Measurements from ENCODE around the gene NFAT5.
A peak's percentile ranks its signal among the peaks of the same experiment; 100 is the strongest.
"Not testable (repeated sequence)": the region's sequence is repeated elsewhere in the genome, so short reads cannot be mapped to it uniquely, and the experiment has no call there.

The NFAT5 gene

DNA sequence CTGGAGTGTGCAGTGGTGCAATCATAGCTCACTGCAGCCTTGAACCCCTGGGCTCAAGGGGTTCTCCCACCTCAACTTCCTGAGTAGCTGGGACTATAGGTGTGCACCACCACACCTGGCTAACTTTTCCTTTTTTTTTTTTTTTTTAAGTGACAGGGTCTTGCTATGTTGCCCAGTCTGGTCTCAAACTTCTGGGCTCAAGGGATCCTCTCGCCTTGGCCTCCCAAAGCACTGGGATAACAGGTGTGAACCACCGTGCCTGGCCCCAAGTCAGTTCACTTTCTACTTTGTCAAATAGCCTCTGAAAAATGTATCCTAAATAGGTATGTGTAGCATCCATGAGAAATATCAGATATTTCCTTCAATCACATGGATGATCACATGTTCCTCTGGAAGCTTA, 9.9 kb upstream of the NFAT5 start:
- no peak for DNase-seq

DNA sequence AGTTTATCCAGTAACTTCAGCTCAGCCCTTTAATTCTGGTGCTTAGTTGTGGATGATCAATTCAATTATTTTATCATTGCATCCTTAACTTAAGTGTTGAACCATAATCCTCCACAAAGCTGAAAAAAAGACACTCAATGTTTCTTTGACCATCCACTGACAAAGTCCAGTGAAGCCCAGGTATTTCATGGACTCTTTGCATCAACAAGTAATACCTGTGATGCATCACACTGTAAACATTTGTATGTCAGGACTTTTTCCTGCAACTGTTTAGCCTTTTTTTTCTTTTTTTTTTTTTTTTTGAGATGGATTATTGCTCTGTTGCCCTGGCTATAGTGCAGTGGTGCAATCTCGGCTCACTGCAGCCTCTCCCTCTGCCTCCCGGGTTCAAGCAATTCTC, 6.6 kb upstream of the NFAT5 start:
- no peak for DNase-seq

DNA sequence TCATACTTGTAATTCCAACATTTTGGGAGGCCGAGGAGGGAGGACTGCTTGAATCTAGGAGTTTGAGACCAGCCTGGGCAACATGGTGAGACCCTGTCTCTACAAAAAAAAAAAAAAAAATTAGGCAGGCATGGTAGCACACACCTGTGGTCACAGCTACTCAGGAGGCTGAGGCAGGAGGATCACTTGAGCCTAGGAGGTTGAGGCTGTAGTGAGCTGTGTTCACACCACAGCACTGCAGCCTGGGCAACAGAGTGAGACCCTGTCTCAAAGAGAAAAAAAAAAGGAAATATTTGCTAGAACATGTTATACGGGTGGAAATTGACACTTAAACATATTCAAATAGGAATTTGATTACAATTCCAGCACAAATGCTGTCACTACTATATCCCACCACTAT, 4.4 kb upstream of the NFAT5 start:
- not testable (repeated sequence) for DNase-seq

DNA sequence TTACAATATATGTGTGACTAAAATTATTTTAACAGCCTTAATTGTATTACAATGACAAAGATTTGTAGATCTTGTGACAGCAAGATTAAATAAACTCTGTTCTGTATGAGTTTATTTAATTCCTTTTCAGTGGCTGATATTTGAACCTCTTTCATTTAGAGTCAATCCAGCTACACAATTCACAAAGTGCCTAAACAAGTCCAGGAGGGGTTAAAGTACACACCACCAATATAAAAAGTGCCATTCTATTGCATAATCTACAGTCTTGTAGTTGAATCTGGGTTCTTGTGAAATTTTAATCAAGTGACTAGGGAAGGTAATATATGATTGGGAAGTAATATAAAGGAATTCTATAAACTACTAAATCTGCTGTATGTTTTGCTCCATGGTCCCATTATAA, 3.9 kb upstream of the NFAT5 start:
- no peak for DNase-seq

DNA sequence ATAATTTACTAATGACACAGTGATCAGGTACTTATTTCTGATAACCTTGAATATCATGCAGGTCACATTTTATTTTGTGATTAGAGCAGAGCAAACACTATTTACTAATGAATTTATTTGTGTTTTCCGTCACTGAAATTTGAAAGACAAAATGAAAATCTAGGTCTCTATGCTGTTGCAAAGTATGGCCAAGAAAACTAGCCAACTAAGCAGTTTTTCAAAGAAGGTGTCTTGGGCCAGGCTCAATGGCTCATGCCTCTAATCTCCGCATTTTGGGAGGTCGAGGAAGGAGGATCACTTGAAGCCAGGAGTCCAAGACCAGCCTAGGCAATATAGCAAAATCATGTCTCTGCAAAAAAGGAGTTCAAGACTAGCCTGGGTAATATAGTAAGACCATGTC, 3.0 kb upstream of the NFAT5 start:
- no peak for DNase-seq

DNA sequence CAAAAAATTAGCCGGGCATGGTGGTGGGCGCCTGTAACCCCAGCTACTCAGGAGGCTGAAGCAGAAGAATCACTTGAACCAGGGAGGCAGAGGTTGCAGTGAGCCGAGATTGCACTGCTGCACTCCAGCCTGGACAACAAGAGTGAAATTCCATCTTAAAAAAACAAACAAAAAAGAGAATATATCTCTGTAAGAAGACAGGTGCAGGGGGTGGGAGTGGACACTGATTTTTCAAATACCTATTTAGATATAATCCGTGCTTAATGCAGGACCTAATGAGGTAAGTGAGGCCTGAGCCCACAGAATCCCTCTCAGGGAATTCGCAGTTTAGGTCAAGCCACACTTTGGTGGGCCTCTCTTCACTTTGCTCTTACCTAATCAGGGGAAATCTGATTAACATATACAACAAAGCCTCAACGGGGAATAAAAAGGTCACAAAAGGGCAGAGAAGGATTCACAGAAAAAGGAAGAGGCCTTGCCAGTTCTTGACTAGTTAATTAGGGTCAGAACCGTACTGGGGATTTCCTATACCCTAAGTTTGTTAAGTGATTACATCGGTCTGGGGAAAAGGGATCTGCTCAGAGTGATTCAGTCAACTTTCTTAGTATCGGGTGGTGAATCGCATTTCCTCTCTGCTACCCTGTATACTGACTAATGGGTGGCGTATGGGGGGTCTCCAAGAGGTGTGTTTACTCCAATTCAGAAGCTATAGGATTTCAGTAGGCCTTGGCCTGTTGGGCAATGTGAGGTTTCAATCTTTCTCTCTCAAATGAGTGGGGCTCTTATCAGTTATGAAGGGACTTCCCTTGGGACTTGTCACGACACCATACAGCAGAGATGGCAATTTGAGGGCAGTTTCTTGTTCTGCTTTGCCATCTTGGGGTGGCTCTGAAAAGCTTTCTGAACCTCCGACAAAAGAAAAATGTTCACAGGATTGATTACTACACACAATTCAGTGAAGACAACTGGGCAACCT, 1.9 kb upstream of the NFAT5 start:
- no peak for DNase-seq

DNA sequence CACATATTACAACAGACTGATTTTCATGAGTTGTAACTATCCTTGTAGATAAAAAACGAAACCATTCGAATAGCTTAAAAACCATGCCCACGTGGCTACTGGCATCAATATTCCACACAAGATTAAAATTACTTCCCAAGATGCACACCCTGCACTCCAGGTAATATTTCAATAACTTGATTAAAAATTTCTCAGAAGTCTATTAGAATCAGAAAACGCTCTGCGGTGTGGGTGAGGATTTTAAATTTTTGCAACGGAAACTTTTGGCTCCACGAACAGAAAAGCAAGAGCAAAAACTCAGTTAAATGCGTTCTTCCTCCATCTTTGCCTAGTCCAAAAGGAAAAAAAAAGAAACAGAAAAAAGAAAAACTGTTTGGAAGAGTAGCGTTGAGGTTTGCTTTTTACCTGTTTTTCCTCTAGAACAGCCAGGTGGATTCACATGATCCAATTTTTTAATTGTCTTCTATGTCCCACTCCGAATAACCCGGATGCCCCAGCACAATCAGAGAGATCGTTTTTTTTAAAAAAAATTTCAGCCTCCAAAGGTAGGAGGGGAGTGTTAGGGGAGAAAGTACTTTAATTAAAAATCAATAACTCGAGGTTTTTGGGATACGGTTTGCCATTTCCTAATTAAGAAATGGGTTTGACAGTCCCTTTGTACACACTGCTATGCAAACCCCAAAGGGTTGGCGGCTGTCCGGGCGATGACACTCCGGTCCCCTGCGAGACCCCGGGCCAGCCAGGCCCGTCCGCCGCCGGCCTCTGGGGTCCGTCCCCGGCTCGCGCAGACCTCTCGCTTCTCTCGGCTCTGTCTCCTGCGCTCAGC, 708 bp upstream of the NFAT5 start:
- DNase-seq, result no peak

DNA sequence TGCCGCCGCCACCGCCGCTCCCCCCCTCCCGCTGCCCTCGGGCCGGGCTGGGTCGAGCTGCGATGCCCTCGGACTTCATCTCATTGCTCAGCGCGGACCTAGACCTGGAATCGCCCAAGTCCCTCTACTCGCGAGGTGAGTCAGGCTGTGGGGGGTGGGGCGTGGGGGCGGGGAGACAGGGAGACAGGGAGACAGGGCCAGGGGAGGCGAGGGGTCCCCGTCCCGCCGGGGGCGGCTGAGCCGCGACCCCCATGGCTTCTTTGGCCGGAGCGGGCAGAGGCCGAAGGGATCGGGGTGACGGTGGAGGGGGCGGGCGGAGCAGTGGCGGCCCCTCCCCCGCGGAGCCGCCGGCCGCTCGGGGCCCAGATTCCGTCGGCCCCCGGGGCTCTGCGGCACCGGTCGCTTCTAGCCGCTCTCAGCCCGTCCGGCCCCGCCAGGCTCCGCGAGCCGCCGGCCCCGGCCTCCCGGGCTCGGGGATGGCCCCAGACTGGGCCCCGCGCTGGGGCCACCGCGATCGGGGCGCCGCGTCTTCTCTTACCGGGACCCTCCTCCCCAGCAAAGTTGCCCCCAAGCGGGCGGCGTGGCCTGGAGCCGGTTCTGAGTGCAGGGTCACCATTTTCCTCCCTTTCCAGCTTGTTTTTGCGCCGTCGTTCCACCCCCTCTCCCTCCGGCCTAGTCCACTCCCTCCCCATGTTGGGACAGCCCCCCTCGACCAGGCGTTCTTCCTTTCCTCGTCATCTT, 644 bp downstream of the NFAT5 start:
- DNase-seq, result peak; percentile 39

DNA sequence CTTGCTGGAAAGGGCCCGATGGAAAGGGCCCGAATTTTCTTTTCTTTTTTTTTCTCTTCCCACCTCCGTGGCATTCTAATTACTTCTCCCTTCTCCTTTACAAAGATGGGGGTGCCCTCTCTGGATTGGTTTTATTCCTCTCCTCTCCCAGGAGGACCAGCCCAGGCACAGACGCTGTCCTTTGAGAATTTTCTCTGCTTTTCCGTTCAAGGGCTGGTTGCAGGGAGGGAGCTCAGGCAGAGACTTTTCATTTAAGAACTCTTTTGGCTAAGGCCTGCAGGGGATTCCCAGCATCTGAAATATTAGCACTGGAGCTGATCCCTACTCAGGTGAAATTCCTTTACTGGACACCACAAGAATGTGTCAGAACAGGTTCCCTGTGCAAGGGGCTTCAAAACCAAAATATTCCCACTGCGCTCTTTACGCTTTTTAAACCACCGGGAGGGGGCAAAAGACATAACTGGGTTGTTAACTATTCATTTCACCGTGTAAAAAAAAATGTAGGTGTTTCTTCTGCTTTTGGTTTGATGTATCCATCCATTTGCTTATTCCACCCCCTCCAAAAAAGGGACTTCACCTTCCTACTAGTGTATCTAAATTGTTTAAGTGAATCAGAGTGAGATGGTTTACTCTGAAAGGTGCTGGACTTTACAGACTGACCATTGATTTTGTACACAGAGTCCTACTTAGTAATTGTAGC, 1.4 kb downstream of the NFAT5 start:
- DNase-seq, result peak; percentile 5

DNA sequence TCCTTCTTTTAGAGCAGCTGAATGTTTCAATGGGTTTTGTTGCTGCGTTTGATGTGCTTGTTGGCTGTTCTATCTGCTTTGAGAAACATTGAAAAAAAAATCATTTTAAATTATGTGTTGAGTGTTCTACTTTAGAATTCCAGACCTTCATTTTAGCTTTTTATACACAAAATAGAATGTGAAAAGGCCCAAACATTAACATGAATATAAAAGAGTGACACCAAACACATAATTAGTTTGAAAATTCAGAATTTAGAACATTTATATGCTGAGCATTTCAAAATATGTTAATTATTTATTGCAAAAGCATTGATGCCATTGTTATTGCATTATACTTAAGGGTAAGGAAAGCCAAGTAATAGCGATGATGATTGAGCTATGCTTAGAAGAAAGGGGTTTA, 2.9 kb downstream of the NFAT5 start:
- no peak for DNase-seq

DNA sequence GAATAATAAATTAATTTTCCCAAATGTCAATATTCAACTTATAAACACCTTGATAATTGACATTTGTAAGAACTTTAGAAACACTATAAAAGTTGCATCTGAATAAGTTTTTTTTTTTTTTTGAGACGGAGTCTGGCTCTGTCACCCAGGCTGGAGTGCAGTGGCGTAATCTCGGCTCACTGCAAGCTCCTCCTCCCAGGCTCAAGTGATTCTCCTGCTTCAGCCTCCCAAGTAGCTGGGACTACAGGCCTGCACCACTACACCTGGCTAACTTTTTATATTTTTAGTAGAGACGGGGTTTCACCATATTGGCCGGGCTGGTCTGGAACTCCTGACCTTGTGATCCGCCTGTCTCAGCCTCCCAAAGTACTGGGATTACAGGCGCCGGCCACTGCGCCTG, 13.0 kb downstream of the NFAT5 start:
- DNase-seq, result not testable (repeated sequence)

DNA sequence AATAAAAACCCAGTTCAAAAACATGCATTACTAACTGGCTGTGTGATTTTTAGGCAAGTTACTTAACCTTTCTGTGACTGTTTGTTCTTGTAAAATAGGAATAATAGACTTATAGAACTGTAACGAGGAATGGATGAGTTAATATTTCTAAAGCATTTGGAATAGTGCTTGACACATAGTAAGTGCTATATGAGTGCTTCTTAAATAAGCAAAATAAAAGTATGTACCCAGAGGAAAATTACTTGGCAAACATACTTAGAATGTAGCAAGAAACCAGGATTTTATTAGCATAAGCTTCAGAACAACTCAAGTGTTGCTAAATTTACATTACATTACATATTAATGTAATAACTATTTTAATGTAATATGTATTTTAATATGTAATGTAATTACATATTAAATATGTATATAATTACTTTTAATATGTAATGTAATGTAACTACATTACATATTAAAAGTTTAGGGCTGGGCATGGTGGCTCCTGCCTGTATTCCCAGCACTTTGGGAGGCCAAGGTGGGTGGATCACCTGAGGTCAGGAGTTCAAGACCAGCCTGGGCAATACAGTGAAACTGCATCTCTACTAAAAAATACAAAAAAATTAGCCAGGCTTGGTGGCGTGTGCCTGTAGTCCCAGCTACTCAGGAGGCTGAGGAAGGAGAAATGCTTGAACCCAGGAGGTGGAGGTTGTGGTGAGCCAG, 14.2 kb downstream of the NFAT5 start:
- DNase-seq, result no peak

DNA sequence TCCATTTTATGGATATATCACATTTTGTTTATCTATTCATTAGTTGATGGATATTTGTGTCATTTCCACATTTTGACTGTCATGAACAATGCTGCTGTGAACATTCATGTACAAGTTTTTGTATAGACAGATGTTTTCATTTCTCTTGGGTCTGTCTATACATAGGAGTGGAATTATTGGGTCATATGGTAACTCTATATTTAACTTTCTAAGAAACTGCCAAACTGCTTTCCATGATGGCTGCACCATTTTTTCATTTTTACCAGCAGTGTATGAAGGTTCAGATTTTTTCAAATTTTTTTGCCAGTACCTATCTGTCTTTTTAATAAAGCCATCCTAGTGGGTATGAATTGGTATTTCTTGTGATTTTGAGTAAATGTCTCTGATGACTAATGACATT, 15.5 kb downstream of the NFAT5 start:
- DNase-seq, result no peak

DNA sequence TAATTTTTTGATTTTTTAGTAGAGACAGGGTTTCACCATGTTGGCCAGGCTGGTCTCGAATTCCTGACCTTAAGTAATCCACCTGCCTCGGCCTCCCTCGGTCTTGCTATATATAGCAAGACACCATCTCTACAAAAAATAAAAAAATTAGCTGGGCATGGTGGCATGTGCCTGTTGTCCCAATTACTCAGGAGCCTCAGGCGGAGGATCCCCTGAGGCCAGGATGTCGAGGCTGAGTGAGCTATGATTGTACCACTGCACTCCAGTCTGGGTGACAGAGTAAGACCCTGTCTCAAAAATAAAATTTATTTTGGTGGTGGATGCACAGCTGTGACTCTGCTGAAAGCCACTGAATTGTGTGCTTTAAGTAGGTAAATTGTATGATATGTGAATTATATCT, 18.7 kb downstream of the NFAT5 start:
- DNase-seq, result not testable (repeated sequence)

DNA sequence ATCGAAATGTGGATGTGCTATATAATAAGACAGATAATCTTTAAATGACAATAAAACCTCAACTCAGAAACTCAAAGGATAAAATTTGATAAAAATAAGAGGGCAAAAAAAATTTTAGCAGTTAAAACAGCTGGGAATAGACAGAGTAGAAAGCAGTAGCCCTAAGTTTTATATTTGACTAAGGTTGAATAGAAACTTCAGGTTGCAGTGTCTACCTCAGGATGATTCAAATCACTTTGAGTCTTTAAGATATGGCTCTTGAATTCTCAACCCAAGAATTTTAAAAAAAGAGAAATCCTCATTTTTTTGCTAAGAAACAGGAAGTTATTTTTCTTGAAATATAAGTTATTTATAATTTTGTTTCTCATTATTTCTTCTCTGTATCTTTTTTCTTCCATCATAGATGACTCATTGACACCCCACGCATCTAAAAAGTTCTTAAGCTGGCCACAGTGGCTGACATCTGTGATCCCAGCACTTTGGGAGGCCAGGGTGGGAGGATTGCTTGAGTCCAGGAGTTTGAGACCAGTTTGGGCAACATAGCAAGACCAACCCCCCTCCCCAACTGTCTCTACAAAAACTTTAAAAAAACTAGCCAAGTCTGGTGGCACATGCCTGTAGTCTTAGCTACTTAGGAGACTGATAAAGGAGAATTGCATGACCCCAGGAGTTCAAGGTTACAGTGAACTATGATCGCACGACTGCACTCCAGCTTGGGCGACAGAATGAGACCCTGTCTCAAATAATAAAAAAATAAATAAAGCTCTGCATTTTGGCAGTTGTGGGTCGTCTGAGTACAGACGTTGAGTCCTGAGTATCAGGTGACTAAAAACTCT, 23.9 kb downstream of the NFAT5 start:
- DNase-seq, result no peak

DNA sequence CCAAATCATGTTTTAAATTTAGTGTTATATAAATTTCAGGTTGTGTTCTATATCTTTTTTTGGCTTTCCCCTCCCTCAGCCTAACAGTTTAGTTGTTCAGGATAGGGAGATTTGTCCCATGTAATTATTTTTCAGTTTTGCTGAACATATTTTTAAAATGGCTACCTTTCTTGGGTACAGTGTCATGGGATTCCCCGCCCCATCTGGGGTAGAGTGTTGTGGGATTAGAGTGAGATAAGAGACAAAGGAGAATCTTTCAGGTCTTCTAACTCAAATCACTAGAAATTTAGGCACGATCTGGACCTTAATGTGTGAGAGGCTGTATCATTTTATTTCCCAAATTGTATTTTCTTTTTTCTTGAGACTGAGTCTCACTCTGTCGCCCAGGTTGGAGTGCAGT, 24.8 kb downstream of the NFAT5 start:
- no peak for DNase-seq

DNA sequence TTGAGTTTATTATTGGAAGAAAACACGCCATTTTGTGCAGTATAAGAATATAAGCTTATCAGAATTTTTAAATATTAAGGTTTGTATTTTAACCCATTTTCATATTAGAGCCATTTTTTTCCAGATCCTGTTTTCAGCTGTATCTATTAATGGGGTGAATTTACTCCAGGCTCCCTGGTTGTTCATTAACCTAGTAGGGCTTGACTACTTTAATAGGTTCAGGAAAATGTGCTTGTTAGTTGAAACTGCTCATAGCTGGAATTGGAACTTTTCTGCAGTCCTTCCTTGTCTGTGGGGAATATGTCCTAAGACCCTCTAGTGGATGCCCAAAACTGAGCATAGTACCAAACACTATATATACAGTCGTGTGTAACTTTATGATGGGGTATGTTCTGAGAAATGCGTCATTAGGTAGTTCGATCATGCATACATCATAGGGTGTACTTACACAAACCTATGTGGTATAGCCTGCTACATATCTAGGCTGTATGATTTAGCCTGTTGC, 28.0 kb downstream of the NFAT5 start:
- no peak for DNase-seq

DNA sequence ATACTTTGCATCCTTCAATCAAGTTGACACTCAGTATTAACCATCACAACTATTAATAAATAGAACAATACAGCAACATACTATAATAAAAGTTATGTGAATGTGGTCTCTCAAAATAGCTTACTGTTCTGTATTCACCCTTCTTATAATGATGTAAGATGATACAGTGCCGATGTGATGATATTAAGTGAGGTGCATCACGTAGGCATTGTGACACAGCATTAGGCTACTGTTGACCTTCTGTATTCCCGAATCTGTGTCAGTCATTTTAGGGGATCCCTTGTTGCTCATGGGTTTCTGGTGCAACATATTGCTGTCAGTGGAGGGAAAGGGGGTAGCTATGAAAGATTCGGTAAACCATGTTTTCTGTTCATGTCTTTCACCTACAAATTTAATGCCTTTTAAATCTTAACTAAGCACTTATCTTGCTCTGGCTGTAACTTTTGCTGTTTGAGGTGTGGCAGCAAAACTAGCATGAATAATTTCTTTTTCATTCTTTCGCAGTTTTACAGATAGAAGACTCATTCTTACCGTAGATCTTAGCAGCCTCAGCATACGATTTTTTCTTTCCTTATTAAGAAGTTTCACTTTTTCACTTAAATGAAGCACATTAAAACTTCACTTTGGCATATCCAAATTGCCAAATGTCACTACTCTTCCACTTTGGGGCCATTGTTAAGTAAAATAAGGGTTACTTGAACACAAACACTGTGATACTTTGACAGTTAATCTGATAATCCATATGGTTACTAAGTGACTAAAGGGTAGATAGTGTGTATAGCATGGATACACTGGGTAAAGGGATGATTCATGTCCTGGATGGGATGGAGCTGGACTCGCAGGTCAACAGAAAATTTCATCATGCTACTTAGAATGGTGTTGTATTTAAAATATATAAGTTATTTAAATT, 29.6 kb downstream of the NFAT5 start:
- no peak for DNase-seq

DNA sequence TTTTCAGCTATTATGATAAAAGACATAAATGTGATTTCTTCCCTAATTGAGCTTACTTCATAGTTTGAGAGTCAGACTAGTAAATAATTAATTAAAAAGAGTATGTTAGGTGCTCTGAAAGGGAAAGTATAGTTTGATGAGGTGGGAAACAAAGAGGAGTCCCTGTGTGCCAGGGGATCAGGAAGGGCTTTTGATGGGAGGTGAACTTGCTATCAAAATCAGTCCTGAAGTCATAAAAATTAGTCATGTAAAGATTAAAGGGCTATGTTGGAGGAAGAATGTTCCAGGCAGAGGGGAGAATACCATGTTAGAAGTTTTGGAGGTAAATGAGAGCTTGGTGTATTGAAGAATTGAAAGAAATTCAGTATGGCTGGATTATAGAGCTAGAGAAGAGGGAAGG, 31.0 kb downstream of the NFAT5 start:
- no peak for DNase-seq

DNA sequence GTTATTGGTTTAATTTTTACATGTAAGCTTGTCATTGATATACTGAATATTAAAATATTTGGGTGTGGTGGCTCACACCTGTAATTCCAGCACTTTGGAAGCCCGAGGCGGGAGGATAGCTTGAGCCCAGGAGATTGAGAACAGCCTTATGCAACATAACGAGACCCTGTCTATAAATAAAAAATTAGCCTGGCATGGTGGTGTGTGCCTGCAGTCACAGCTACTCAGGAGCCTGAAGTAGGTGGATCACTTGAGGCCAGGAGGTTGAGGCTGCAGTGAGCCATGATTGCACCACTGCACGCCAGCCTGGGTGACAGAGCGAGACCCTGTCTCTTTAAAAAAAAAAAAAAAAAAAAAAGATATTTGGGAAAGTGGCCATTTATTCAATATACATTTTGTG, 32.3 kb downstream of the NFAT5 start:
- no peak for DNase-seq
